H9 (cell line): ENCODE data around the gene PCSK1N. TPM values are rescaled to one million over a fixed set of nuclear protein-coding genes. Genes with fewer than 3 reads are reported as not detected.

Source experiments
- DNase-seq: peaks from one replicate; pipeline ENCODE4 v3.0.0-alpha.2; 2017
- H2AFZ ChIP-seq: one replicate; pipeline ENCODE4 v1.6.1; 2013; ENCODE audit warnings: mild to moderate bottlenecking, low read length, control low read depth, moderate library complexity
- H2AK5ac ChIP-seq: 2 replicates; pipeline ENCODE4 v1.6.1; 2013; ENCODE audit warnings: low read length, control low read depth, mixed read lengths; ENCODE audit not compliant: insufficient read length
- H2BK120ac ChIP-seq: one replicate; pipeline ENCODE4 v1.6.1; 2013; ENCODE audit warnings: low read depth, mild to moderate bottlenecking, low read length, control low read depth, inconsistent platforms; ENCODE audit not compliant: poor library complexity, severe bottlenecking
- H2BK12ac ChIP-seq: 2 replicates; pipeline ENCODE4 v1.6.1; 2013; ENCODE audit warnings: low read length, control low read depth, mixed read lengths, low read depth; ENCODE audit not compliant: insufficient read length
- H2BK15ac ChIP-seq: 2 replicates; pipeline ENCODE4 v1.6.1; 2013; ENCODE audit warnings: low read depth, low read length, control low read depth
- H2BK20ac ChIP-seq: one replicate; pipeline ENCODE4 v1.6.1; 2013; ENCODE audit warnings: low read depth, mild to moderate bottlenecking, low read length, control low read depth, inconsistent platforms; ENCODE audit not compliant: poor library complexity, severe bottlenecking
- H2BK5ac ChIP-seq: 2 replicates; pipeline ENCODE4 v1.6.1; 2013; ENCODE audit warnings: low read length, control low read depth, mixed read lengths; ENCODE audit not compliant: insufficient read length
- H3K14ac ChIP-seq: 2 replicates; pipeline ENCODE4 v1.6.1; 2013; ENCODE audit warnings: low read length, control low read depth; ENCODE audit not compliant: insufficient read depth
- H3K18ac ChIP-seq: 2 replicates; pipeline ENCODE4 v1.6.1; 2013; ENCODE audit warnings: low read depth, mild to moderate bottlenecking, mixed read lengths, low read length, control low read depth; ENCODE audit not compliant: insufficient read length
- H3K23ac ChIP-seq: 2 replicates; pipeline ENCODE4 v1.6.1; 2013; ENCODE audit warnings: low read length, control low read depth, mixed read lengths, low read depth; ENCODE audit not compliant: insufficient read length
- H3K23me2 ChIP-seq: 2 replicates; pipeline ENCODE4 v1.6.1; 2013; ENCODE audit warnings: low read depth, mild to moderate bottlenecking, mixed read lengths, low read length, control low read depth; ENCODE audit not compliant: insufficient read length, poor library complexity, severe bottlenecking
- H3K27ac ChIP-seq: 2 replicates; pipeline ENCODE4 v1.5.1; 2013; ENCODE audit warnings: low read length, control low read depth, mixed read lengths, low read depth; ENCODE audit not compliant: insufficient read length
- H3K27me3 ChIP-seq: 2 replicates; pipeline ENCODE4 v1.6.1; 2013; ENCODE audit warnings: low read length, control low read depth, inconsistent platforms; ENCODE audit not compliant: insufficient read depth
- H3K4ac ChIP-seq: 2 replicates; pipeline ENCODE4 v1.6.1; 2013; ENCODE audit warnings: low read depth, mild to moderate bottlenecking, control low read depth, inconsistent platforms, low read length, moderate library complexity
- H3K4me1 ChIP-seq: 2 replicates; pipeline ENCODE4 v1.6.1; 2013; ENCODE audit warnings: low read length, control low read depth, inconsistent platforms; ENCODE audit not compliant: insufficient read depth
- H3K4me2 ChIP-seq: 2 replicates; pipeline ENCODE4 v1.6.1; 2013; ENCODE audit warnings: low read length, control low read depth, mixed read lengths; ENCODE audit not compliant: insufficient read length, insufficient read depth
- H3K56ac ChIP-seq: 2 replicates; pipeline ENCODE4 v1.6.1; 2013; ENCODE audit warnings: low read depth, mild to moderate bottlenecking, mixed read lengths, low read length, control low read depth; ENCODE audit not compliant: insufficient read length
- H3K79me1 ChIP-seq: 2 replicates; pipeline ENCODE4 v1.6.1; 2013; ENCODE audit warnings: low read depth, mild to moderate bottlenecking, moderate library complexity, low read length, control low read depth, inconsistent platforms; ENCODE audit not compliant: insufficient read depth, poor library complexity, severe bottlenecking
- H3K79me2 ChIP-seq: 2 replicates; pipeline ENCODE4 v1.6.1; 2013; ENCODE audit warnings: low read length, control low read depth, inconsistent platforms; ENCODE audit not compliant: insufficient read depth
- H3K9ac ChIP-seq: 2 replicates; pipeline ENCODE4 v1.6.1; 2013; ENCODE audit warnings: low read length, control low read depth, mixed read lengths; ENCODE audit not compliant: insufficient read length; ENCODE audit errors: extremely low read depth
- H3K9me3 ChIP-seq: one replicate; pipeline ENCODE4 v1.6.1; 2013; ENCODE audit warnings: low read depth, low read length, inconsistent platforms; ENCODE audit not compliant: control insufficient read depth
- H3T11ph ChIP-seq: one replicate; pipeline ENCODE4 v1.6.1; 2013; ENCODE audit warnings: mild to moderate bottlenecking, low read length, control low read depth, inconsistent platforms
- H4K20me1 ChIP-seq: one replicate; pipeline ENCODE4 v1.6.1; 2013; ENCODE audit not compliant: control insufficient read depth, insufficient read length, insufficient read depth
- H4K5ac ChIP-seq: 2 replicates; pipeline ENCODE4 v1.6.1; 2013; ENCODE audit warnings: low read depth, mild to moderate bottlenecking, mixed read lengths, low read length, control low read depth; ENCODE audit not compliant: insufficient read length
- H4K8ac ChIP-seq: replicated peaks from 2 replicates; pipeline ENCODE4 v1.6.1; 2013; ENCODE audit warnings: low read length, control low read depth, mixed read lengths, low read depth; ENCODE audit not compliant: insufficient read length
- H4K91ac ChIP-seq: 2 replicates; pipeline ENCODE4 v1.6.1; 2013; ENCODE audit warnings: low read depth, mild to moderate bottlenecking, moderate library complexity, mixed read lengths, low read length, control low read depth; ENCODE audit not compliant: insufficient read length
- H3K27ac Mint-ChIP-seq, 3 experiments: 2 replicates in 2 of 3; 3 replicates in 1 of 3; pipeline ENCODE4 v1.8.0; 2020 to 2021; ENCODE audit warnings: mixed read lengths in 3 of 3, mild to moderate bottlenecking in 1 of 3, moderate library complexity in 1 of 3
- H3K27me3 Mint-ChIP-seq: 2 replicates; pipeline ENCODE4 v1.8.0; 2021; ENCODE audit warnings: low read depth, mild to moderate bottlenecking, moderate library complexity, mixed read lengths
- H3K36me3 Mint-ChIP-seq, 3 experiments: 2 replicates in 2 of 3; 3 replicates in 1 of 3; pipeline ENCODE4 v1.8.0; 2020 to 2021; ENCODE audit warnings: low read depth in 3 of 3, mixed read lengths in 3 of 3; ENCODE audit not compliant: insufficient read depth in 1 of 3
- H3K4me1 Mint-ChIP-seq, 2 experiments: 2 replicates each; pipeline ENCODE4 v1.8.0; 2020; ENCODE audit warnings: mixed read lengths in 2 of 2
- H3K4me3 Mint-ChIP-seq, 2 experiments: 2 replicates in 1 of 2; 3 replicates in 1 of 2; pipeline ENCODE4 v1.8.0; 2020 to 2021; ENCODE audit warnings: mild to moderate bottlenecking in 2 of 2, mixed read lengths in 2 of 2, moderate library complexity in 1 of 2
- H3K9me3 Mint-ChIP-seq, 2 experiments: 2 replicates in 1 of 2; 3 replicates in 1 of 2; pipeline ENCODE4 v1.8.0; 2020; ENCODE audit warnings: mild to moderate bottlenecking in 2 of 2, mixed read lengths in 2 of 2, moderate library complexity in 1 of 2
- WGBS: extraction: QIAGEN DNeasy Blood & Tissue Kit; methylation state at CpG from one replicate; pipeline ENCODE4 v1.1.7; 2013; ENCODE audit warnings: missing lambda C conversion rate, low lambda C conversion rate, mixed read lengths; ENCODE audit not compliant: insufficient read length; ENCODE audit errors: extremely low coverage; 5-methylcytosine and 5-hydroxymethylcytosine counted together
- total RNA-seq: library from RNA; stranded (reverse); gene quantifications from 2 replicates; pipeline ENCODE4 v1.2.1, GENCODE V29; 2021
- TF ChIP-seq, protein P1 (sequence below): fragments of 200-600 bp; sonication (generic); conservative IDR thresholded peaks from 3 replicates; pipeline ENCODE4 v1.8.0; 2021; ENCODE audit warnings: antibody characterized with exemption, mild to moderate bottlenecking

The PCSK1N gene
- total RNA-seq, 1 experiment from 2014 or later: 3.9 TPM

DNA sequence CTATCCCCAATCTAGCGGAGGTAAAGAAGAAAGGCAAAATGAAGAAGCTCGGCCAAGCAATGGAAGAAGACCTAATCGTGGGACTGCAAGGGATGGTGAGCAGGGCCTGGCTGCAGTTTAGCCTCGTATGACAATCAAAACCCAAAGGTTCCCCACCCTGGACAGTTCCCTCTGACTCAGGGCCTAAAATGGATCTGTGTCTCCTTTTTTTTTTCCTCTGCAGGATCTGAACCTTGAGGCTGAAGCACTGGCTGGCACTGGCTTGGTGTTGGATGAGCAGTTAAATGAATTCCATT lies 32.6 kb downstream of the PCSK1N start:
- H3K9me3 ChIP-seq: no peaks in the 10 kb centered on the region

More for the DNA sequence above, 32.6 kb downstream of the PCSK1N start:
- DNase-seq: no peak
- Histone ChIP-seq H4K20me1 (no peaks in the 10 kb centered on the region), H3K18ac (no peak overlapping the region), H3K4me1 (no peaks in the 10 kb centered on the region), H2BK15ac (no peak overlapping the region), H2BK20ac (no peak overlapping the region), H3K14ac (no peak overlapping the region), H2BK12ac (no peak overlapping the region), H3K56ac (no peak overlapping the region), H3T11ph (no peak overlapping the region), H3K4me2 (peak overlapping the region; percentile 60), H3K27ac (no peak overlapping the region), H2AFZ (no peak overlapping the region), H4K5ac (no peak overlapping the region), H2BK120ac (no peak overlapping the region), H4K8ac (no peak overlapping the region), H3K9ac (no peak overlapping the region), H3K23me2 (peaks cover 3% of the 10 kb centered on the region), H3K27me3 (no peaks in the 10 kb centered on the region), H3K4ac (no peak overlapping the region), H4K91ac (no peak overlapping the region), H3K23ac (no peak overlapping the region), H2AK5ac (no peak overlapping the region), H3K79me1 (no peaks in the 10 kb centered on the region), H3K79me2 (no peaks in the 10 kb centered on the region), H2BK5ac (no peak overlapping the region)
- WGBS: no CpG with 5 or more reads among the region's 4 CpGs
- H3K27ac Mint-ChIP-seq: peak overlapping the region; percentile 99 to 100 (median 99); a peak in 6 of 7 replicates
- TF ChIP-seq, protein P1, sequence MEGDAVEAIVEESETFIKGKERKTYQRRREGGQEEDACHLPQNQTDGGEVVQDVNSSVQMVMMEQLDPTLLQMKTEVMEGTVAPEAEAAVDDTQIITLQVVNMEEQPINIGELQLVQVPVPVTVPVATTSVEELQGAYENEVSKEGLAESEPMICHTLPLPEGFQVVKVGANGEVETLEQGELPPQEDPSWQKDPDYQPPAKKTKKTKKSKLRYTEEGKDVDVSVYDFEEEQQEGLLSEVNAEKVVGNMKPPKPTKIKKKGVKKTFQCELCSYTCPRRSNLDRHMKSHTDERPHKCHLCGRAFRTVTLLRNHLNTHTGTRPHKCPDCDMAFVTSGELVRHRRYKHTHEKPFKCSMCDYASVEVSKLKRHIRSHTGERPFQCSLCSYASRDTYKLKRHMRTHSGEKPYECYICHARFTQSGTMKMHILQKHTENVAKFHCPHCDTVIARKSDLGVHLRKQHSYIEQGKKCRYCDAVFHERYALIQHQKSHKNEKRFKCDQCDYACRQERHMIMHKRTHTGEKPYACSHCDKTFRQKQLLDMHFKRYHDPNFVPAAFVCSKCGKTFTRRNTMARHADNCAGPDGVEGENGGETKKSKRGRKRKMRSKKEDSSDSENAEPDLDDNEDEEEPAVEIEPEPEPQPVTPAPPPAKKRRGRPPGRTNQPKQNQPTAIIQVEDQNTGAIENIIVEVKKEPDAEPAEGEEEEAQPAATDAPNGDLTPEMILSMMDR: no peak
- H3K4me3 Mint-ChIP-seq: peak overlapping the region; percentile 88 to 95
- no peaks in the 10 kb centered on the region for H3K27me3 Mint-ChIP-seq
- H3K9me3 Mint-ChIP-seq: peaks cover 71 to 73% of the 10 kb centered on the region in 2 experiments
- peaks cover 5 to 12% of the 10 kb centered on the region in 2 experiments for H3K4me1 Mint-ChIP-seq
- peaks cover 23 to 39% (median 38%) of the 10 kb centered on the region in 3 experiments for H3K36me3 Mint-ChIP-seq
